ENCODE measurements around the gene COQ10B.
"Not testable (repeated sequence)": the region's sequence is repeated elsewhere in the genome, so short reads cannot be mapped to it uniquely, and the experiment has no call there.

Gene COQ10B

GRCh38 chr2:197450935-197451358 lies 2.4 kb upstream of the COQ10B start:
- DNase-seq (ENCODE audit: low spot score), result not testable (repeated sequence)

GRCh38 chr2:197452754-197453122 lies 614 bp upstream of the COQ10B start:
- DNase-seq (ENCODE audit: low spot score), result no peak

- peak; percentile 83 for DNase-seq (ENCODE audit: low spot score)
These were observed 604 bp downstream of the COQ10B start for GRCh38 chr2:197453914-197454398.

- DNase-seq (ENCODE audit: low spot score), result no peak
These were observed 1.6 kb downstream of the COQ10B start for GRCh38 chr2:197454923-197455322.

- DNase-seq (ENCODE audit: low spot score), result no peak
These were observed 2.1 kb downstream of the COQ10B start for GRCh38 chr2:197455428-197455827.

- no peak for DNase-seq (ENCODE audit: low spot score)
These were observed 7.3 kb downstream of the COQ10B start for GRCh38 chr2:197460649-197461048.

GRCh38 chr2:197461057-197461456 lies 7.7 kb downstream of the COQ10B start:
- no peak for DNase-seq (ENCODE audit: low spot score)

GRCh38 chr2:197464175-197464574 lies 10.8 kb downstream of the COQ10B start:
- peak; percentile 23 for DNase-seq (ENCODE audit: low spot score)

GRCh38 chr2:197472166-197472565 lies 18.8 kb downstream of the COQ10B start:
- no peak for DNase-seq (ENCODE audit: low spot score)

- DNase-seq (ENCODE audit: low spot score), result no peak
These were observed 24.4 kb downstream of the COQ10B start for GRCh38 chr2:197477797-197478196.

GRCh38 chr2:197480165-197481036 lies 27.0 kb downstream of the COQ10B start:
- DNase-seq (ENCODE audit: low spot score), result no peak

- not testable (repeated sequence) for DNase-seq (ENCODE audit: low spot score)
These were observed 30.9 kb downstream of the COQ10B start for GRCh38 chr2:197484248-197484647.

GRCh38 chr2:197486175-197486574 lies 32.8 kb downstream of the COQ10B start:
- no peak for DNase-seq (ENCODE audit: low spot score)

- DNase-seq (ENCODE audit: low spot score), result no peak
These were observed 34.0 kb downstream of the COQ10B start for GRCh38 chr2:197487385-197487784.

- DNase-seq (ENCODE audit: low spot score), result no peak
These were observed 42.2 kb downstream of the COQ10B start for GRCh38 chr2:197495433-197496134.

- no peak for DNase-seq (ENCODE audit: low spot score)
These were observed 43.3 kb downstream of the COQ10B start for GRCh38 chr2:197496695-197497094.

GRCh38 chr2:197497326-197497725 lies 44.0 kb downstream of the COQ10B start:
- no peak for DNase-seq (ENCODE audit: low spot score)

GRCh38 chr2:197498235-197498936 lies 45.0 kb downstream of the COQ10B start:
- no peak for DNase-seq (ENCODE audit: low spot score)

GRCh38 chr2:197498937-197499593 lies 45.7 kb downstream of the COQ10B start:
- peak; percentile 57 for DNase-seq (ENCODE audit: low spot score)

- DNase-seq (ENCODE audit: low spot score), result peak; percentile 98
These were observed 46.5 kb downstream of the COQ10B start, which contains the start of the genes HSPD1 and HSPE1 for GRCh38 chr2:197499594-197500502. Gene HSPD1 (minus strand): TSS chr2:197499840. CDS start chr2:197498848, 992 bp downstream. Gene HSPE1 (plus strand): TSS chr2:197500379. CDS start chr2:197500437, 58 bp downstream.
